Uterus (tissue), 4 donors: ENCODE results near the gene COG2. TPM values are rescaled to one million over a fixed set of nuclear protein-coding genes. Genes with fewer than 3 reads are reported as not detected.
"Not testable (repeated sequence)": the region's sequence is repeated elsewhere in the genome, so short reads cannot be mapped to it uniquely, and the experiment has no call there.

Experiments
- DNase-seq, 2 donors: peaks; one replicate each; pipeline ENCODE4 v3.0.0-alpha.2; 2019 to 2020
- H3K27ac ChIP-seq, 2 donors: fragments of 200-600 bp; sonication (generic); 1 replicate in 1 of 2; 2 replicates in 1 of 2; pipeline ENCODE4 v1.5.1; 2016 to 2018
- H3K27me3 ChIP-seq, 2 donors: fragments of 200-600 bp; sonication (generic); one replicate each; pipeline ENCODE4 v1.5.1; 2018 to 2019; ENCODE audit warnings: control low read depth in 1 of 2
- H3K36me3 ChIP-seq, 2 donors: fragments of 200-600 bp; sonication (generic); one replicate each; pipeline ENCODE4 v1.5.1; 2019; ENCODE audit warnings: control low read depth in 1 of 2
- H3K4me1 ChIP-seq, 2 donors: fragments of 200-600 bp; sonication (generic); one replicate each; pipeline ENCODE4 v1.5.1; 2018 to 2019; ENCODE audit warnings: control low read depth in 1 of 2
- H3K4me3 ChIP-seq, 2 donors: fragments of 200-600 bp; sonication (generic); 1 replicate in 1 of 2; 2 replicates in 1 of 2; pipeline ENCODE4 v1.5.1; 2018 to 2019; ENCODE audit warnings: mild to moderate bottlenecking in 1 of 2
- H3K9me3 ChIP-seq, 2 donors: fragments of 200-600 bp; sonication (generic); one replicate each; pipeline ENCODE4 v1.5.1; 2019; ENCODE audit warnings: control low read depth in 1 of 2
- CTCF ChIP-seq, 4 experiments: fragments of 200-600 bp in 2 of 4; fragments of 450-650 bp in 2 of 4; sonication (generic) in 2 of 4; IDR thresholded peaks; one replicate each; pipeline ENCODE4 v1.5.1; 2016 to 2019; ENCODE audit warnings: antibody characterized with exemption in 4 of 4, mild to moderate bottlenecking in 2 of 4, moderate library complexity in 1 of 4
- POLR2A ChIP-seq, 2 donors: fragments of 450-650 bp; IDR thresholded peaks; one replicate each; pipeline ENCODE4 v1.6.1; 2016; ENCODE audit warnings: antibody characterized with exemption in 2 of 2, mild to moderate bottlenecking in 1 of 2, moderate library complexity in 1 of 2
- intact Hi-C: fragments of 100-400 bp; cut with DNase I; formaldehyde crosslinking; loops from one replicate; pipeline ENCODE4 v1.15.1; 2023; ENCODE audit warnings: low total_unique reads
- total RNA-seq, 4 donors: library from RNA; depleted of rRNA in 3 of 4; stranded (reverse); fragments of >200 nt in 3 of 4; gene quantifications; one replicate each; pipeline versions ENCODE4 v1.1.0 to v1.2.4, GENCODE V29; 2014 to 2023
- donor health status: DM: yes; HTN: yes; CAD: no.

Gene COG2
- total RNA-seq, 4 donors from 2014 or later: 10.0 to 32.3 (median 18.5) TPM

DNA sequence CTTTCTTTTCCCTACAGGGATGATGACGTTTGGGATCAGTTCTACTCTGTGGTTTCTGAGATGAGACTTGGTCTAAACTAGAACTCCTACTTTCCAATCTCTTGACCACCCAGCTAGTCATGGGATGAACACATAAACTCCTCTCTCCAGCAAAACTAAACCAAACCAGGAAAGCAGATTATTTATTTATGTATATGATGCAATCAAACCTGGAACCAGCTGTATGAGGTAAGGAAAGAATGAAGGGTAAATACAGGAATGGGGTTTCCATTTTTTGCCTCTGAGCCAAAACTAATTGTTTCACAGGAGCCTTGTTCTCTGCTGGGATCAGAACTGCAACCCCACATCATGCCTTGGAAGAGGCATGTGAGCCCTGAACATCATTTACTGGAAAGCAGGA lies 75.0 kb downstream of the COG2 start:
- Histone ChIP-seq H3K27ac (no peak overlapping the region), H3K9me3 (no peaks in the 10 kb centered on the region), H3K27me3 (no peaks in the 10 kb centered on the region), H3K36me3 (no peaks in the 10 kb centered on the region), H3K4me1 (no peaks in the 10 kb centered on the region), H3K4me3 (no peak overlapping the region)
- intact Hi-C loops: no loop called here
- TF ChIP-seq CTCF (IDR thresholded peaks at IDR 0.05): no peak
- TF ChIP-seq POLR2A (IDR thresholded peaks at IDR 0.05): no peak
- DNase-seq: no peak

GRCh38 chr1:230721849-230722522 lies 79.7 kb downstream of the COG2 start:
- H3K4me3 ChIP-seq, intact Hi-C loops, H3K27ac ChIP-seq, H3K9me3 ChIP-seq, H3K27me3 ChIP-seq, H3K36me3 ChIP-seq, DNase-seq, H3K4me1 ChIP-seq: not testable (repeated sequence)

DNA sequence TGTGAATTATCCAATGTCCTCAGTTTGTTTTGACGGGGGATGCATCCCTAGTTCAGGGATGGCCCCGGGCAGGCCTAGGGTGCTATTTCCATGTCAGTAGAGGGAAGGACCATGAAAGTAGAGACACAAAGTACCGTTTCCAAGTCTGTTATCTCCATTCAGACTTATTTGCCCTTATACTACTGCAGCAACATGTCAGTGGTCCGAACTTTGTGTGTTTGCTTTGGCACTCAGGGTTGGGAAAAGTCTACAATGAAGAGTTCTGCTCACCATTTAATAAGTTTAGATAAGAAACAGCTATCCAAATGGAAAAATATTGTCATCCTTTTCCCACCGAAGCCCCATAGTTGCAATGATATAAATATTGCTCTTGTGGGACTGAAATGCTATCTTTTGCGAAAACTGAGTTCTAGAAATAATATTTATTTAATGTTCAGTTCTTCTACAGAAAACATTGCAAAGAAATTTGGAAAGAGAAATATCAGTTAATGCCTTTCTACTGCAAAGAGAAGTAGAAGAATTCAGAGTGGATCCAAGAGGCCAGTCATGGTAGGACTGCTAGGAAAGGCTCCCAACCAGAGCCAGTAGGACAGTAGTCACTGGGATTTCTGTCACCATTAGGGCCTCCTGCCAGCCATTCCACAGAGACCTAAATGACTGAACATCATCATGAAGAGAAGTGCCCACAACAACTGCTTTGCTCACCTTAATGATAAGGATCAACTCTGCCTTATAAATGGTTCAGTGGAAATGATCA lies 83.2 kb downstream of the COG2 start:
- H3K27ac ChIP-seq: no peak overlapping the region
- no peak for TF ChIP-seq POLR2A (IDR thresholded peaks at IDR 0.05)
- no peak for TF ChIP-seq CTCF (IDR thresholded peaks at IDR 0.05)

DNA sequence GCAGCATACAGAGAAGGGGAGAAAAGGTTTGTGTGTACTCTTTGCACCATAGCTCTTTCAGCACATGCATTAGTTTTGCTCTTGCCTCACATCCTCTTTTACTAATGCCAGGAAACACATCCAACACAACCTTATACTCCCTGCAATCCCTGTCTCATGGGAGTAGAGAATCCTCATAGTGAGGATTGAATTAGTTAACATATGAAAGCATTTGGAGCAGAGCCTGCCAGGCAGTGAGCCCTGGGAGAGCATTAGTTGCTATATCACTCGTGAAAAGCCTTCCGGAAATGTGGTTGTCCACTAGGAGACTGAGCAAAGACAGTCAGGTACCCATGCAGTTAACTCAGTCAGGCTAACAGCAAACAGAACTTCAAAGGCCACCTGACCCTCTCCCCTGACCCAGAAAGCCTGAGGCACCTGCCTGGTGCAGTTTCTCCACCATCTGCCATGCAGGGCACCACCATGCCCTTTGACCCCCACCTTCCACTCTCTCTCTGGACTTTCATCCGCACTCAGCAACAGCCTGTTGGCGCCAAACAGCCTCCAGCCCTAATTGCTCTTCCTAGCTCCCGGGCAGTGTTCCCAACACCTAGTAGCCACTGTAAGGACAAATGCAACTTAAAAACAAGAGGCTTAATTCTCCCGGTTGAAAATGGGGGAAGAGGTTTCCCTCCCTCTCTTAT lies 86.6 kb downstream of the COG2 start:
- intact Hi-C loops: no loop called here
- Histone ChIP-seq H3K36me3 (no peaks in the 10 kb centered on the region), H3K4me1 (no peaks in the 10 kb centered on the region), H3K27ac (no peak overlapping the region), H3K4me3 (no peak overlapping the region), H3K9me3 (no peaks in the 10 kb centered on the region), H3K27me3 (no peaks in the 10 kb centered on the region)
- DNase-seq: no peak
- TF ChIP-seq CTCF (IDR thresholded peaks at IDR 0.05) (no peak), POLR2A (IDR thresholded peaks at IDR 0.05) (no peak)

More for the DNA sequence above, 83.2 kb downstream of the COG2 start:
- DNase-seq: no peak
- no peaks in the 10 kb centered on the region for H3K27me3 ChIP-seq
- no peaks in the 10 kb centered on the region for H3K9me3 ChIP-seq
- intact Hi-C loops: no loop called here
- H3K4me3 ChIP-seq: no peak overlapping the region
- H3K4me1 ChIP-seq: no peaks in the 10 kb centered on the region
- H3K36me3 ChIP-seq: no peaks in the 10 kb centered on the region

DNA sequence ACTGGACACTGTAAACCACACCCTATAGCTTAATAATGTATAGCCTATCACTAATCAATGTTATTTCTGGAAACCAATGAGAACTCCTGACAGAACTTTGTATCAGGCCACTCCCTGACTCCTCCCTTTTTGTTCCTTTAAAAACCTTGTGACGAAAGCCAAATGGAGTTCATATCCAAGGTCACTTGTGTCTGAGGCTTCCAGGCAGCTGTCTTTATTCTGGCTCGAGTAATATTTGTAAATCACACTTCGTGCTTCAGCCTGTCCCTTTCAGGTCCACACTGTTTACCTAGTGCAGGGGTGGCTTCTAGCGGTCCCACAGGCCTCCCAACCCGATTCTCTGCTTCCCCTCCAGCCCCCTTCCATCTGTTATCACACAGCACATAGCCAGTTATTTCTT lies 88.7 kb downstream of the COG2 start:
- Histone ChIP-seq H3K4me1 (no peaks in the 10 kb centered on the region), H3K4me3 (no peak overlapping the region), H3K27ac (no peak overlapping the region), H3K9me3 (no peaks in the 10 kb centered on the region), H3K27me3 (no peaks in the 10 kb centered on the region), H3K36me3 (no peaks in the 10 kb centered on the region)
- intact Hi-C loops: no loop called here
- TF ChIP-seq POLR2A (IDR thresholded peaks at IDR 0.05) (no peak), CTCF (IDR thresholded peaks at IDR 0.05) (no peak)
- no peak for DNase-seq
